Gastroesophageal sphincter (tissue), 3 donors: ENCODE measurements around the gene RIC8B.

Experiments used
- CTCF ChIP-seq, 4 experiments: fragments of 200-600 bp in 2 of 4; fragments of 450-650 bp in 2 of 4; sonication (generic) in 1 of 4; IDR thresholded peaks; one replicate each; pipeline ENCODE4 v1.5.1; 2017 to 2019; ENCODE audit warnings: antibody characterized with exemption in 4 of 4, mild to moderate bottlenecking in 2 of 4, moderate library complexity in 2 of 4
- EP300 ChIP-seq: sonication (generic); formaldehyde crosslinking; IDR thresholded peaks from one replicate; pipeline ENCODE4 v1.6.1; 2017; ENCODE audit warnings: antibody characterized with exemption, mild to moderate bottlenecking
- POLR2AphosphoS5 ChIP-seq: sonication (generic); formaldehyde crosslinking; IDR thresholded peaks from one replicate; pipeline ENCODE4 v1.6.1; 2017; ENCODE audit warnings: antibody characterized with exemption

GRCh38 chr12:106867651-106868050 lies 93.2 kb downstream of the RIC8B start:
- TF ChIP-seq CTCF (IDR thresholded peaks at IDR 0.05): no peak
- TF ChIP-seq EP300: no peak
- no peak for TF ChIP-seq POLR2AphosphoS5
